ENCODE data around the gene KDM4E.
A peak's percentile ranks its signal among the peaks of the same experiment; 100 is the strongest.

KDM4E gene

GRCh38 chr11:95068549-95068948, 43.5 kb downstream of the KDM4E start:
- peaks cover 18% of the 10 kb centered on the region for H3K4me1 ChIP-seq (ENCODE audit: control insufficient read depth, low read length)
- H3K79me2 ChIP-seq (ENCODE audit: control insufficient read depth, low read length): peaks cover 48% of the 10 kb centered on the region
- no peaks in the 10 kb centered on the region for H4K20me1 ChIP-seq (ENCODE audit: control insufficient read depth, insufficient read depth, low read depth, low read length)
- no peaks in the 10 kb centered on the region for H3K27me3 ChIP-seq (ENCODE audit: control insufficient read depth, low read length)
- no peaks in the 10 kb centered on the region for H3K9me2 ChIP-seq (replicated peaks; ENCODE audit: control insufficient read depth, low read length)
- H3K9me3 ChIP-seq (ENCODE audit: control insufficient read depth, insufficient read depth, low read length): no peaks in the 10 kb centered on the region
- TF ChIP-seq CTCF (IDR thresholded peaks at IDR 0.05; ENCODE audit: low read depth, low read length, poor library complexity, severe bottlenecking): no peak
- TF ChIP-seq EZH2phosphoT487 (IDR thresholded peaks at IDR 0.05; ENCODE audit: borderline replicate concordance, low read length): no peak
- H3K36me3 ChIP-seq (ENCODE audit: control insufficient read depth, low read length): peaks cover 44% of the 10 kb centered on the region
- peaks cover 8% of the 10 kb centered on the region for H3F3A ChIP-seq (ENCODE audit: control insufficient read depth, insufficient read depth)
- peak overlapping the region; percentile 67 for H3K4me2 ChIP-seq (ENCODE audit: low read length)
- H3K27ac ChIP-seq (ENCODE audit: low read depth, low read length): peak overlapping the region; percentile 87
- peak overlapping the region; percentile 89 for H3K4me3 ChIP-seq (ENCODE audit: low read length)

GRCh38 chr11:95070471-95070870, 45.4 kb downstream of the KDM4E start:
- H3K4me1 ChIP-seq (ENCODE audit: control insufficient read depth, low read length): peaks cover 18% of the 10 kb centered on the region
- H3K4me2 ChIP-seq (ENCODE audit: low read length): peak overlapping the region; percentile 24

GRCh38 chr11:95072948-95073347, 47.9 kb downstream of the KDM4E start:
- no peak overlapping the region for H3K4me2 ChIP-seq (ENCODE audit: low read length)
- H3F3A ChIP-seq (ENCODE audit: control insufficient read depth, insufficient read depth): peaks cover 8% of the 10 kb centered on the region
- TF ChIP-seq CTCF (IDR thresholded peaks at IDR 0.05; ENCODE audit: low read depth, low read length, poor library complexity, severe bottlenecking): no peak
- TF ChIP-seq EZH2phosphoT487 (IDR thresholded peaks at IDR 0.05; ENCODE audit: borderline replicate concordance, low read length): no peak
- no peaks in the 10 kb centered on the region for H3K9me3 ChIP-seq (ENCODE audit: control insufficient read depth, insufficient read depth, low read length)
- H4K20me1 ChIP-seq (ENCODE audit: control insufficient read depth, insufficient read depth, low read depth, low read length): no peaks in the 10 kb centered on the region
- H3K36me3 ChIP-seq (ENCODE audit: control insufficient read depth, low read length): peaks cover 38% of the 10 kb centered on the region
- no peaks in the 10 kb centered on the region for H3K9me2 ChIP-seq (replicated peaks; ENCODE audit: control insufficient read depth, low read length)
- peaks cover 25% of the 10 kb centered on the region for H3K4me1 ChIP-seq (ENCODE audit: control insufficient read depth, low read length)
- H3K27me3 ChIP-seq (ENCODE audit: control insufficient read depth, low read length): no peaks in the 10 kb centered on the region
- no peak overlapping the region for H3K27ac ChIP-seq (ENCODE audit: low read depth, low read length)
- peaks cover 39% of the 10 kb centered on the region for H3K79me2 ChIP-seq (ENCODE audit: control insufficient read depth, low read length)
- no peak overlapping the region for H3K4me3 ChIP-seq (ENCODE audit: low read length)

More at GRCh38 chr11:95070471-95070870, 45.4 kb downstream of the KDM4E start:
- H3F3A ChIP-seq (ENCODE audit: control insufficient read depth, insufficient read depth): peaks cover 8% of the 10 kb centered on the region
- no peak overlapping the region for H3K27ac ChIP-seq (ENCODE audit: low read depth, low read length)
- H3K27me3 ChIP-seq (ENCODE audit: control insufficient read depth, low read length): no peaks in the 10 kb centered on the region
- peaks cover 44% of the 10 kb centered on the region for H3K36me3 ChIP-seq (ENCODE audit: control insufficient read depth, low read length)
- H3K79me2 ChIP-seq (ENCODE audit: control insufficient read depth, low read length): peaks cover 48% of the 10 kb centered on the region
- H3K4me3 ChIP-seq (ENCODE audit: low read length): no peak overlapping the region
- no peaks in the 10 kb centered on the region for H4K20me1 ChIP-seq (ENCODE audit: control insufficient read depth, insufficient read depth, low read depth, low read length)
- no peaks in the 10 kb centered on the region for H3K9me3 ChIP-seq (ENCODE audit: control insufficient read depth, insufficient read depth, low read length)
- no peak for TF ChIP-seq CTCF (IDR thresholded peaks at IDR 0.05; ENCODE audit: low read depth, low read length, poor library complexity, severe bottlenecking)
- H3K9me2 ChIP-seq (replicated peaks; ENCODE audit: control insufficient read depth, low read length): no peaks in the 10 kb centered on the region
